Lower lobe of right lung (tissue), 2 donors: Measurements from ENCODE around the gene IFNA21. TPM values are rescaled to one million over a fixed set of nuclear protein-coding genes. Genes with fewer than 3 reads are reported as not detected.
"Not testable (repeated sequence)": the region's sequence is repeated elsewhere in the genome, so short reads cannot be mapped to it uniquely, and the experiment has no call there.

Source experiments
- ATAC-seq, 2 donors: fragments of 200-7000 bp; cut with Tn5 transposase; one replicate each; pipeline ENCODE4 v1.9.1; 2020 to 2022; ENCODE audit warnings: mild to moderate bottlenecking in 2 of 2, moderate library complexity in 2 of 2
- DNase-seq: peaks from one replicate; pipeline ENCODE4 v3.0.0-alpha.2; 2020
- H3K27ac ChIP-seq: fragments of 200-600 bp; one replicate; pipeline ENCODE4 v1.8.0; 2022
- H3K27me3 ChIP-seq: fragments of 200-600 bp; one replicate; pipeline ENCODE4 v1.8.0; 2022; ENCODE audit warnings: low read depth
- H3K36me3 ChIP-seq: fragments of 200-600 bp; one replicate; pipeline ENCODE4 v1.8.0; 2022; ENCODE audit warnings: mild to moderate bottlenecking
- H3K4me1 ChIP-seq: fragments of 200-600 bp; one replicate; pipeline ENCODE4 v1.8.0; 2022
- H3K4me3 ChIP-seq: fragments of 200-600 bp; one replicate; pipeline ENCODE4 v1.8.0; 2022; ENCODE audit warnings: mild to moderate bottlenecking
- H3K9me3 ChIP-seq: fragments of 200-600 bp; one replicate; pipeline ENCODE4 v1.8.0; 2022
- intact Hi-C: fragments of 100-400 bp; cut with DNase I; formaldehyde crosslinking; loops from one replicate; pipeline ENCODE4 v1.11.0; 2022
- total RNA-seq: library from RNA; stranded (reverse); fragmentation: NEBNext Ultra II Directional; extraction: Animal tissue kit (Norgen Biotek cat#: 25700); gene quantifications from one replicate; pipeline ENCODE4 v1.2.1, GENCODE V29; 2021
- TF ChIP-seq, protein P1 (sequence below): fragments of 200-600 bp; IDR thresholded peaks from one replicate; pipeline ENCODE4 v1.8.0; 2022; ENCODE audit warnings: antibody characterized with exemption, mild to moderate bottlenecking
- donor health status: DM: no; HTN: yes; CAD: no; lungs with severe emphysema.

IFNA21 gene
- total RNA-seq, 1 donor from 2014 or later: not detected

DNA sequence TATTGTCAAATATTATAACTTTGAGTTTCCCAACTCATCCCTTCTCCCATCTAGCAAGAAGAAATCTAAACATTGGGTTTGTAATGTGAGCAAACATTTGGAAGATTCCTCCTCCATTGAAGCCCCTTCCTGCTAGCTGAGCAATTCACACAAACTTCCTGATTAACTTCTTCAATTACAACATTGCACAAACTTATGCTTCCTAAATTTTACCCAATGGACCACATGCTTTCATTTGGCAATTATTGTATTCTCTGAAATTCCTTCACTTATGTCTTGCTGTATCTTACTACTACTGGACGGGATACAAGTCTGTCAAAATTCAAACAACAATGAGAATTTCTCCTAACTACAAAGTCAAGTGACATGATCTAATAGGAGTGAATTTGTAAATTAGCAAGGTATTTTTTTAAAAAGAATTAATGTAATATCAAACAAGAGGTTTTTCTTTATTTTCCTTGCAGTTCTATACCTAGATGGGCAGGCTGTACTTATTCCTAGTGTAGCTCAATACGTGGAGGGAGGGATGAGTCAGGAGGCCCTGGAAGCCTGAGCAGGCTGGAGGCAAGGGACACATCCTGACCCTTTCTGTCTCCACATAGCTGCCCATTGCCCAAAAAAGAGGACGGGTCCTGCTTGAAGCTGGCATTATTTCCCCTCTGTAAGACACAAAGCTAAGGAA, 13.0 kb downstream of the IFNA21 start:
- TF ChIP-seq, protein P1, sequence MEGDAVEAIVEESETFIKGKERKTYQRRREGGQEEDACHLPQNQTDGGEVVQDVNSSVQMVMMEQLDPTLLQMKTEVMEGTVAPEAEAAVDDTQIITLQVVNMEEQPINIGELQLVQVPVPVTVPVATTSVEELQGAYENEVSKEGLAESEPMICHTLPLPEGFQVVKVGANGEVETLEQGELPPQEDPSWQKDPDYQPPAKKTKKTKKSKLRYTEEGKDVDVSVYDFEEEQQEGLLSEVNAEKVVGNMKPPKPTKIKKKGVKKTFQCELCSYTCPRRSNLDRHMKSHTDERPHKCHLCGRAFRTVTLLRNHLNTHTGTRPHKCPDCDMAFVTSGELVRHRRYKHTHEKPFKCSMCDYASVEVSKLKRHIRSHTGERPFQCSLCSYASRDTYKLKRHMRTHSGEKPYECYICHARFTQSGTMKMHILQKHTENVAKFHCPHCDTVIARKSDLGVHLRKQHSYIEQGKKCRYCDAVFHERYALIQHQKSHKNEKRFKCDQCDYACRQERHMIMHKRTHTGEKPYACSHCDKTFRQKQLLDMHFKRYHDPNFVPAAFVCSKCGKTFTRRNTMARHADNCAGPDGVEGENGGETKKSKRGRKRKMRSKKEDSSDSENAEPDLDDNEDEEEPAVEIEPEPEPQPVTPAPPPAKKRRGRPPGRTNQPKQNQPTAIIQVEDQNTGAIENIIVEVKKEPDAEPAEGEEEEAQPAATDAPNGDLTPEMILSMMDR: no peak
- DNase-seq (no peak), ATAC-seq (peak in 1 of 2 donors; percentile 39)
- H3K27me3 ChIP-seq: no peaks in the 10 kb centered on the region
- H3K36me3 ChIP-seq: no peaks in the 10 kb centered on the region
- H3K4me1 ChIP-seq: no peaks in the 10 kb centered on the region
- H3K4me3 ChIP-seq: no peak overlapping the region
- intact Hi-C loops: no loop called here
- H3K27ac ChIP-seq: no peak overlapping the region
- H3K9me3 ChIP-seq: peaks cover under 1% of the 10 kb centered on the region

DNA sequence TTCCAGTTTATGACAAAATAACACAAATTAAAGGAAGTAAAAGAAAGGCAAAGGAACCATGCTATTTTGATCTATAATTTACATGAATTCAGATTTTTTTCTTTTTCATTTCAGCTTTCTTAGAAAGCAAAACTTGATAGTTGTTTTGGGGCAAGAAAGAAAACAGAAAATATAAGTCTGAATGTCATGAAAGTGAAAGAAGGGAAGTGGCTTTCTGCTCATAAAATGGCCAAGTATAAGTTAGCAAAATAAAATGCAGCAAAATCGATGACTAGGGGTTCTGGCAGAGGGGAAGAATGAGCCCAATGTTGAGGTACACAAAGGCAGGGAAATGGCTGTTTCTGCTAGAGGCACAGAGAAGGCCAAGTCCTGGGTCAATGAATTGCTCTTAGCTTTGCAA, 21.9 kb downstream of the IFNA21 start:
- no peak for ATAC-seq
- no peaks in the 10 kb centered on the region for H3K4me1 ChIP-seq
- intact Hi-C loops: no loop called here

DNA sequence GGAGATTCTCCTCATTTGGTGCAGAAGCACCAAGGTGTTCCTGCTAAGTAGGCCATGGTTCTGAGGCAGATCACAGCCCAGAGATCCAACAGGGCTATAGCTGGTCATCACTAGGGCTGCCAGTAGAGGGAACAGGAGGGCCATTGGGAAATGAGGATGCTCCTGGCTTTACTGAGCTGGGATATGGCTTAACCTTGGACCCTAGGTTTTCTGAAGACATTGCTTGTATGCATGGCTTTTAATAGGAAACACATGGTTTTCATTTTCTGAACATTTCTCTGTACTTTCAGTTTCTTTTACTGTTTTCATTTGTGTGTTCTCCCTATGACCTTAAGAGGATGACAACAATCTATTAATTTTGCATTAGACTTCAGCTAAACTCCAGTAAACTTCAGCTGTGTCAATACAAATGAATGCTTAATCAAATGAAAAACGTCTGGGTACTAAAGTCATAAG, 25.0 kb downstream of the IFNA21 start, which contains the start of gene IFNW1:
Gene IFNW1, minus strand, starts transcription at position 406 of the 456 bp plus-strand sequence. Its CDS starts 262 bp downstream, at position 144.
- TF ChIP-seq, protein P1: no peak
- Histone ChIP-seq H3K4me1 (no peaks in the 10 kb centered on the region), H3K9me3 (no peaks in the 10 kb centered on the region), H3K4me3 (no peak within 1 kb of the TSS), H3K36me3 (no peaks in the 10 kb centered on the region), H3K27ac (no peak within 1 kb of the TSS), H3K27me3 (no peaks in the 10 kb centered on the region)
- intact Hi-C loops: no loop called here
- no peak for DNase-seq
- no peak for ATAC-seq

More for the DNA sequence above, 21.9 kb downstream of the IFNA21 start:
- no peaks in the 10 kb centered on the region for H3K36me3 ChIP-seq
- H3K27me3 ChIP-seq: no peaks in the 10 kb centered on the region
- no peak overlapping the region for H3K27ac ChIP-seq
- no peak overlapping the region for H3K4me3 ChIP-seq
- peaks cover 8% of the 10 kb centered on the region for H3K9me3 ChIP-seq
- no peak for DNase-seq
- TF ChIP-seq, protein P1: no peak

DNA sequence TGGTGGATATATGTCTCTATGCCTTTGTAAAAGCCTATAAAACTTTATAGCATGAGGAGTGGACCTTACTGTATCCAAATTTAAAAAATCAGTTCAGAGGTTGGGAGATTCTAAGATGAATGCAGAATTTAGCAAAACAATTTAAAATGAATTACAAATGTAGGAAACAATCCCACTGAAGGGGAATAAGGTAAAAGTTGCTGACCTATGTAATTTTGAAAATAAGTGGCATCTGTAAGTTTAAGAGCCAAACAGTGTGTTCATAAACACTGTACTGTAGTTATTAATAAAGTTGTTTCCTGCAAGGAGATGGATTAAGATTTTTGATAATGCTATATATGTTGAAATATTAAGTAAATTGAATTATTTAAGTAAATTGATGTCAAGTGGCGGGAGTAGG, 29.4 kb downstream of the IFNA21 start:
- TF ChIP-seq, protein P1: no peak
- no peaks in the 10 kb centered on the region for H3K36me3 ChIP-seq
- no peak overlapping the region for H3K4me3 ChIP-seq
- H3K27me3 ChIP-seq: no peaks in the 10 kb centered on the region
- H3K4me1 ChIP-seq: no peaks in the 10 kb centered on the region
- no peak overlapping the region for H3K27ac ChIP-seq
- intact Hi-C loops: no loop called here
- no peak for ATAC-seq
- H3K9me3 ChIP-seq: no peaks in the 10 kb centered on the region
- no peak for DNase-seq

DNA sequence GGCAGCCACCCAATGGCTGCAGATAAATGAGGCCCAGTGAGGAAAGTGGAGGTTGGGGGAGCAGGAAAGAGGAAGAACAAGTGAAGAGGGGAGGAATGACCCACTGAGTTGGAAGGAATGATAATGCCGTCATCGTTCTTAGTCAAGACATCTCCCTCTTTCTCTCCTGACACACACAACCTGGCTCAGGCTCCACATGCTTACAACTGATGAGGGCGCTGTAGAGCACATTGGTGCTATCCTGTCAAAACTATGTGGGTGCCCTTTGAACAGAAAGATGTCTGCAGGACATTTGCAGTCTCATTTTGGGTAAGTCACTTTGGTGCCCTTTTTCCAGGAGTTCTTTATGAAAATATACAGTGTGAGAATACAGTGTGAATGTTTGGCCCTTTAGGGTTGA, 30.7 kb downstream of the IFNA21 start:
- Histone ChIP-seq H3K9me3 (no peaks in the 10 kb centered on the region), H3K27me3 (no peaks in the 10 kb centered on the region), H3K4me3 (no peak overlapping the region), H3K4me1 (no peaks in the 10 kb centered on the region), H3K36me3 (no peaks in the 10 kb centered on the region), H3K27ac (no peak overlapping the region)
- TF ChIP-seq, protein P1: no peak
- DNase-seq (no peak), ATAC-seq (no peak)
- intact Hi-C loops: no loop called here

DNA sequence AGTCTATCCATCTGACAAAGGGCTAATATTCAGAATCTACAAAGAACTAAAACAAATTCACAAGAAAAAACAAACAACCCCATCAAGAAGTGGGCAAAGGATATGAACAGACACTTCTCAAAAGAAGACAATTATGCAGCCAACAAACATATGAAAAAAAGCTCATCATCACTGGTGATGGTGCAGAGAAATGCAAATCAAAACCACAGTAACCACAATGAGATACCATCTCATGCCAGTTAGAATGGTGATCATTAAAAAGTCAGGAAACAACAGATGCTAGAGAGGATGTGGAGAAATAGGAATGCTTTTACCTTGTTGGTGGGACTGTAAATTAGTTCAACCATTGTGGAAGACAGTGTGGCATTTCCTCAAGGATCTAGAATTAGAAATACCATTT, 38.3 kb downstream of the IFNA21 start:
- H3K36me3 ChIP-seq, H3K4me3 ChIP-seq, DNase-seq, intact Hi-C loops, ATAC-seq, H3K27me3 ChIP-seq, H3K9me3 ChIP-seq, H3K4me1 ChIP-seq, H3K27ac ChIP-seq: not testable (repeated sequence)
